ENCODE results near the gene CDIP1. TPM values are rescaled to one million over a fixed set of nuclear protein-coding genes. Genes with fewer than 3 reads are reported as not detected.

Gene CDIP1
- total RNA-seq, 2 experiments from 2014 or later, result 33.0 to 33.3 TPM

- Mint-ChIP-seq H3K4me3 (no peak overlapping the region), H3K36me3 (no peaks in the 10 kb centered on the region), H3K4me1 (no peaks in the 10 kb centered on the region), H3K27me3 (no peaks in the 10 kb centered on the region), H3K9me3 (no peaks in the 10 kb centered on the region), H3K27ac (no peak overlapping the region)
- DNase-seq, result no peak
Measured at GRCh38 chr16:4556580-4556979, 18.0 kb upstream of the CDIP1 start.

GRCh38 chr16:4556112-4556511, 17.5 kb upstream of the CDIP1 start, which contains the start of gene C16orf96:
Gene C16orf96, plus strand, starts transcription at chr16:4556340. Its CDS starts 150 bp downstream, at chr16:4556490.
- H3K36me3 Mint-ChIP-seq, result no peaks in the 10 kb centered on the region
- no peaks in the 10 kb centered on the region for H3K4me1 Mint-ChIP-seq
- H3K27ac Mint-ChIP-seq, result no peak within 1 kb of the TSS

GRCh38 chr16:4552541-4552940, 14.0 kb upstream of the CDIP1 start:
- Mint-ChIP-seq H3K4me3 (no peak overlapping the region), H3K4me1 (peaks cover 2% of the 10 kb centered on the region), H3K27ac (no peak overlapping the region), H3K9me3 (no peaks in the 10 kb centered on the region), H3K36me3 (no peaks in the 10 kb centered on the region), H3K27me3 (no peaks in the 10 kb centered on the region)
- DNase-seq, result no peak

More at GRCh38 chr16:4556112-4556511, 17.5 kb upstream of the CDIP1 start, which contains the start of gene C16orf96:
- Mint-ChIP-seq H3K9me3 (no peaks in the 10 kb centered on the region), H3K4me3 (no peak within 1 kb of the TSS), H3K27me3 (no peaks in the 10 kb centered on the region)
- no peak for DNase-seq

- Mint-ChIP-seq H3K27ac (no peak overlapping the region), H3K4me3 (no peak overlapping the region), H3K36me3 (no peaks in the 10 kb centered on the region), H3K4me1 (peaks cover 2% of the 10 kb centered on the region), H3K27me3 (no peaks in the 10 kb centered on the region), H3K9me3 (no peaks in the 10 kb centered on the region)
- DNase-seq, result no peak
Measured at GRCh38 chr16:4550591-4550990, 12.0 kb upstream of the CDIP1 start.

GRCh38 chr16:4548124-4548523, 9.6 kb upstream of the CDIP1 start:
- peaks cover 2% of the 10 kb centered on the region for H3K4me1 Mint-ChIP-seq
- no peak overlapping the region for H3K4me3 Mint-ChIP-seq
- no peaks in the 10 kb centered on the region for H3K36me3 Mint-ChIP-seq
- no peaks in the 10 kb centered on the region for H3K9me3 Mint-ChIP-seq
- no peak for DNase-seq
- H3K27me3 Mint-ChIP-seq, result no peaks in the 10 kb centered on the region
- H3K27ac Mint-ChIP-seq, result no peak overlapping the region

GRCh38 chr16:4544473-4544872, 5.9 kb upstream of the CDIP1 start:
- Mint-ChIP-seq H3K36me3 (peaks cover 6% of the 10 kb centered on the region), H3K27me3 (no peaks in the 10 kb centered on the region), H3K4me1 (peaks cover 4% of the 10 kb centered on the region), H3K27ac (no peak overlapping the region), H3K4me3 (no peak overlapping the region), H3K9me3 (peaks cover 6% of the 10 kb centered on the region)
- no peak for DNase-seq

- Mint-ChIP-seq H3K9me3 (peaks cover 12% of the 10 kb centered on the region), H3K36me3 (peaks cover 21% of the 10 kb centered on the region), H3K4me1 (peaks cover 35% of the 10 kb centered on the region), H3K27me3 (no peaks in the 10 kb centered on the region), H3K27ac (no peak overlapping the region), H3K4me3 (no peak overlapping the region)
- no peak for DNase-seq
Measured at GRCh38 chr16:4539716-4540284, 1.2 kb upstream of the CDIP1 start.

- Mint-ChIP-seq H3K27ac (peak overlapping the region; percentile 21), H3K27me3 (no peaks in the 10 kb centered on the region), H3K4me1 (peaks cover 43% of the 10 kb centered on the region), H3K36me3 (peaks cover 23% of the 10 kb centered on the region), H3K4me3 (peak overlapping the region; percentile 80), H3K9me3 (peaks cover 12% of the 10 kb centered on the region)
- DNase-seq, result peak; percentile 25
Measured at GRCh38 chr16:4537376-4538343, 913 bp downstream of the CDIP1 start.

GRCh38 chr16:4536391-4537106, 2.0 kb downstream of the CDIP1 start:
- H3K36me3 Mint-ChIP-seq, result peaks cover 26% of the 10 kb centered on the region
- H3K27ac Mint-ChIP-seq, result peak overlapping the region; percentile 50
- peaks cover 12% of the 10 kb centered on the region for H3K9me3 Mint-ChIP-seq
- peak overlapping the region; percentile 80 for H3K4me3 Mint-ChIP-seq
- H3K4me1 Mint-ChIP-seq, result peaks cover 43% of the 10 kb centered on the region
- DNase-seq, result no peak
- H3K27me3 Mint-ChIP-seq, result no peaks in the 10 kb centered on the region

- Mint-ChIP-seq H3K27ac (peak overlapping the region; percentile 63), H3K27me3 (no peaks in the 10 kb centered on the region), H3K4me3 (no peak overlapping the region), H3K9me3 (peaks cover 12% of the 10 kb centered on the region), H3K4me1 (peaks cover 43% of the 10 kb centered on the region), H3K36me3 (peaks cover 26% of the 10 kb centered on the region)
- DNase-seq, result peak; percentile 58
Measured at GRCh38 chr16:4535627-4536108, 2.9 kb downstream of the CDIP1 start.

GRCh38 chr16:4534151-4534790, 4.3 kb downstream of the CDIP1 start:
- Mint-ChIP-seq H3K4me3 (no peak overlapping the region), H3K27ac (no peak overlapping the region), H3K9me3 (peaks cover 6% of the 10 kb centered on the region), H3K36me3 (peaks cover 20% of the 10 kb centered on the region), H3K4me1 (peaks cover 52% of the 10 kb centered on the region), H3K27me3 (no peaks in the 10 kb centered on the region)
- DNase-seq, result no peak

- Mint-ChIP-seq H3K27ac (no peak overlapping the region), H3K27me3 (no peaks in the 10 kb centered on the region), H3K9me3 (no peaks in the 10 kb centered on the region), H3K4me3 (no peak overlapping the region), H3K4me1 (peaks cover 53% of the 10 kb centered on the region), H3K36me3 (peaks cover 16% of the 10 kb centered on the region)
- DNase-seq, result no peak
Measured at GRCh38 chr16:4533490-4533889, 5.1 kb downstream of the CDIP1 start.

- H3K4me1 Mint-ChIP-seq, result peaks cover 60% of the 10 kb centered on the region
Measured at GRCh38 chr16:4532238-4532637, 6.3 kb downstream of the CDIP1 start.

GRCh38 chr16:4531811-4532210, 6.8 kb downstream of the CDIP1 start:
- Mint-ChIP-seq H3K4me3 (no peak overlapping the region), H3K9me3 (no peaks in the 10 kb centered on the region), H3K4me1 (peaks cover 60% of the 10 kb centered on the region)

More at GRCh38 chr16:4532238-4532637, 6.3 kb downstream of the CDIP1 start:
- DNase-seq, result no peak
- no peaks in the 10 kb centered on the region for H3K27me3 Mint-ChIP-seq
- peaks cover 17% of the 10 kb centered on the region for H3K36me3 Mint-ChIP-seq
- H3K9me3 Mint-ChIP-seq, result no peaks in the 10 kb centered on the region
- H3K4me3 Mint-ChIP-seq, result no peak overlapping the region
- no peak overlapping the region for H3K27ac Mint-ChIP-seq

More at GRCh38 chr16:4531811-4532210, 6.8 kb downstream of the CDIP1 start:
- peaks cover 14% of the 10 kb centered on the region for H3K36me3 Mint-ChIP-seq
- no peaks in the 10 kb centered on the region for H3K27me3 Mint-ChIP-seq
- H3K27ac Mint-ChIP-seq, result no peak overlapping the region
- DNase-seq, result no peak

All from activated naive CD8-positive, alpha-beta T cell treated with anti-CD3 and anti-CD28 coated beads for 36 hours (primary cell).